ENCODE measurements around the gene RTKN. TPM values are rescaled to one million over a fixed set of nuclear protein-coding genes. Genes with fewer than 3 reads are reported as not detected.

RTKN gene
- total and polyA plus RNA-seq, 4 donors, result 27.8 to 98.0 (median 73.0) TPM

DNA sequence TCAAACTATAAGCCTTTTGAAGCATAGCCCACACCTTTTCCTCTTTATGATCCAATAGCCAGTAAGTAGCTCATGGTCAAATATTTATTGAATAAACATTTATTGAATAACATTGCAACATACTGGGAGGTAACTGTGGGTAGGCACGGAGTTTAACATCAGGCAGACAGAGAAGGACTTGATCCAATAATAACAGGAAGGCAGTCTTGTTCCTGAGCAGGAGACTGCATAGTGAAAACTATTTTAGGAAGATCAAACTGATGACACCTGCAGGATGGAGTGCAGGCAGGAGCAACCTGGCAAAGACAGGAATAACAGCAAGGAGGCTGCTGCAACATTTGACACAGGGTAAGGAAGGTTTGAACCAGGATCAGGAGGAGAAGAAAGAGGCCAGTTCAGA, 58.5 kb downstream of the RTKN start:
- Histone ChIP-seq H3K36me3 (ENCODE audit: control insufficient read depth in 4 of 4, insufficient read depth in 3 of 4, low read depth in 1 of 4, low read length in 3 of 4) (no peaks in the 10 kb centered on the region), H3K4me3 (ENCODE audit: low read depth in 1 of 3, low read length in 3 of 3) (no peak overlapping the region), H3K27me3 (ENCODE audit: control insufficient read depth in 4 of 4, insufficient read depth in 4 of 4, low read length in 3 of 4) (no peaks in the 10 kb centered on the region), H3K4me1 (ENCODE audit: control insufficient read depth in 4 of 4, insufficient read depth in 4 of 4, low read length in 3 of 4) (peaks cover 7 to 24% (median 10%) of the 10 kb centered on the region in 4 donors), H3K9me3 (ENCODE audit: control insufficient read depth in 4 of 4, low read length in 3 of 4) (no peaks in the 10 kb centered on the region), H3K9ac (ENCODE audit: low read depth in 1 of 2, low read length in 2 of 2) (no peak overlapping the region), H3K27ac (ENCODE audit: low read depth in 1 of 2, low read length in 2 of 2) (peak overlapping the region; percentile 61 to 83)
- TF ChIP-seq SP1 (IDR thresholded peaks at IDR 0.05) (peak; percentile 88), FOXA1 (IDR thresholded peaks at IDR 0.05) (peak; percentile 69), YY1 (IDR thresholded peaks at IDR 0.05) (peak; percentile 77), RXRA (IDR thresholded peaks at IDR 0.05) (peak; percentile 82 to 92), GABPA (IDR thresholded peaks at IDR 0.05 in 1 of 2, conservative IDR thresholded peaks at IDR 0.05 in 1 of 2) (peak in 1 of 2 donors; percentile 78), TAF1 (conservative IDR thresholded peaks at IDR 0.05) (peak; percentile 39), MAX (IDR thresholded peaks at IDR 0.05) (peak; percentile 84), RAD21 (IDR thresholded peaks at IDR 0.05) (peak; percentile 39 to 56), CTCF (IDR thresholded peaks at IDR 0.05; ENCODE audit: low read depth, low read length, missing input control) (no peak), HNF4A (conservative IDR thresholded peaks at IDR 0.05) (peak; percentile 61 to 77), NR2F2 (IDR thresholded peaks at IDR 0.05) (no peak), JUND (IDR thresholded peaks at IDR 0.05) (peak in 1 of 2 donors; percentile 61), FOXA2 (IDR thresholded peaks at IDR 0.05) (peak; percentile 64), EGR1 (IDR thresholded peaks at IDR 0.05; ENCODE audit: low read depth in 2 of 2) (peak in 1 of 2 donors; percentile 18), REST (IDR thresholded peaks at IDR 0.05) (peak; percentile 46), HNF4G (IDR thresholded peaks at IDR 0.05) (no peak)
- TF ChIP-seq, protein P1, sequence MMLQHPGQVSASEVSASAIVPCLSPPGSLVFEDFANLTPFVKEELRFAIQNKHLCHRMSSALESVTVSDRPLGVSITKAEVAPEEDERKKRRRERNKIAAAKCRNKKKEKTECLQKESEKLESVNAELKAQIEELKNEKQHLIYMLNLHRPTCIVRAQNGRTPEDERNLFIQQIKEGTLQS (IDR thresholded peaks at IDR 0.05), result peak; percentile 43
- TF ChIP-seq, protein P2, sequence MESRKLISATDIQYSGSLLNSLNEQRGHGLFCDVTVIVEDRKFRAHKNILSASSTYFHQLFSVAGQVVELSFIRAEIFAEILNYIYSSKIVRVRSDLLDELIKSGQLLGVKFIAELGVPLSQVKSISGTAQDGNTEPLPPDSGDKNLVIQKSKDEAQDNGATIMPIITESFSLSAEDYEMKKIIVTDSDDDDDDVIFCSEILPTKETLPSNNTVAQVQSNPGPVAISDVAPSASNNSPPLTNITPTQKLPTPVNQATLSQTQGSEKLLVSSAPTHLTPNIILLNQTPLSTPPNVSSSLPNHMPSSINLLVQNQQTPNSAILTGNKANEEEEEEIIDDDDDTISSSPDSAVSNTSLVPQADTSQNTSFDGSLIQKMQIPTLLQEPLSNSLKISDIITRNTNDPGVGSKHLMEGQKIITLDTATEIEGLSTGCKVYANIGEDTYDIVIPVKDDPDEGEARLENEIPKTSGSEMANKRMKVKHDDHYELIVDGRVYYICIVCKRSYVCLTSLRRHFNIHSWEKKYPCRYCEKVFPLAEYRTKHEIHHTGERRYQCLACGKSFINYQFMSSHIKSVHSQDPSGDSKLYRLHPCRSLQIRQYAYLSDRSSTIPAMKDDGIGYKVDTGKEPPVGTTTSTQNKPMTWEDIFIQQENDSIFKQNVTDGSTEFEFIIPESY (IDR thresholded peaks at IDR 0.05), result no peak
- 9% methylated on average over 1 of the region's 1 CpG for WGBS
- DNase-seq (ENCODE audit: low spot score), result no peak

Data from liver (tissue), 9 donors.